Sigmoid colon (tissue), 4 donors: ENCODE data around the gene RAB12.

Source experiments
- EP300 ChIP-seq, 4 donors: sonication (generic); formaldehyde crosslinking; IDR thresholded peaks; one replicate each; pipeline ENCODE4 v1.6.1; 2017; ENCODE audit warnings: antibody characterized with exemption in 4 of 4
- POLR2A ChIP-seq, 2 donors: fragments of 450-650 bp; IDR thresholded peaks; one replicate each; pipeline ENCODE4 v1.6.1; 2016; ENCODE audit warnings: antibody characterized with exemption in 2 of 2, mild to moderate bottlenecking in 2 of 2, moderate library complexity in 2 of 2
- TF ChIP-seq, protein P1 (sequence below), 4 experiments: fragments of 450-650 bp in 3 of 4; fragments of 200-600 bp in 1 of 4; IDR thresholded peaks; one replicate each; pipeline ENCODE4 v1.5.1; 2016 to 2019; ENCODE audit warnings: antibody characterized with exemption in 4 of 4, mild to moderate bottlenecking in 3 of 4, moderate library complexity in 2 of 4

DNA sequence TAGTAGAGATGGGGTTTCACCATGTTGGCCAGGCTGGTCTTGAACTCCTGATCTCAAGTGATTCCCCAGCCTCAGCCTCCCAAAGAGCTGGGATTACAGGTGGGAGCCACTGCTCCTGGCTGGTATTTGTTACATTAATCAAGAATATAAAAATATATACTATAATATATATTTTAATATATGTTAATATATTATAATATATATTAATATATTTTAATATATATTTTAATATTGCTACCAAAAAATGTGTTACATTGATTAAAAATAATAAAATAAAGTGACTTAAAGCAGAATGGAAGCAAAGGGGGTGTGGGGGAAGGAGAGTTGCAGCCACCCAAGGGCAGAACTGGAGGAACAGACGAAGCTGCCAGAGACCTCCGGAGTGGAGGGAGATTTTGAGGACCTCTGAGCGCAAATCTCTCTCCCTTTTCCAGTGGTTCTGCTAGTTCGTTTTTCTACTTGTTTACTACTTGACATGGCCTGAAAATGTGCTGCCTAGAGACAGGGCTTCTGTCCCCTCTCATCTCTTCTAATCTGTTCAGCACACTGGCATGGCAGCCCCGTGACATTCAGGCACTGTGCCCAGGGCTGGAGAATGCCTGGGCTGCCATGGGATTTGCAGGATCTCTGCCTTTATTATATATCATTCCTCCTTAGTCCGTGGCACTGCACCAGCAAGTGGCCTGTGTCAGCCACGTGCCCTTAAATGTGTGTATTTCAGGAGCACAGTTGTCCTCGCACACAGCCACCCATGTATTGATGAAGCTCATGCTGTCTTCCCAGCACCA lies 47.9 kb upstream of the RAB12 start:
- TF ChIP-seq POLR2A (IDR thresholded peaks at IDR 0.05) (no peak), EP300 (IDR thresholded peaks at IDR 0.05) (no peak)
- TF ChIP-seq, protein P1, sequence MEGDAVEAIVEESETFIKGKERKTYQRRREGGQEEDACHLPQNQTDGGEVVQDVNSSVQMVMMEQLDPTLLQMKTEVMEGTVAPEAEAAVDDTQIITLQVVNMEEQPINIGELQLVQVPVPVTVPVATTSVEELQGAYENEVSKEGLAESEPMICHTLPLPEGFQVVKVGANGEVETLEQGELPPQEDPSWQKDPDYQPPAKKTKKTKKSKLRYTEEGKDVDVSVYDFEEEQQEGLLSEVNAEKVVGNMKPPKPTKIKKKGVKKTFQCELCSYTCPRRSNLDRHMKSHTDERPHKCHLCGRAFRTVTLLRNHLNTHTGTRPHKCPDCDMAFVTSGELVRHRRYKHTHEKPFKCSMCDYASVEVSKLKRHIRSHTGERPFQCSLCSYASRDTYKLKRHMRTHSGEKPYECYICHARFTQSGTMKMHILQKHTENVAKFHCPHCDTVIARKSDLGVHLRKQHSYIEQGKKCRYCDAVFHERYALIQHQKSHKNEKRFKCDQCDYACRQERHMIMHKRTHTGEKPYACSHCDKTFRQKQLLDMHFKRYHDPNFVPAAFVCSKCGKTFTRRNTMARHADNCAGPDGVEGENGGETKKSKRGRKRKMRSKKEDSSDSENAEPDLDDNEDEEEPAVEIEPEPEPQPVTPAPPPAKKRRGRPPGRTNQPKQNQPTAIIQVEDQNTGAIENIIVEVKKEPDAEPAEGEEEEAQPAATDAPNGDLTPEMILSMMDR (IDR thresholded peaks at IDR 0.05), result no peak
